ENCODE data around the gene CARMIL1.

The CARMIL1 gene

DNA sequence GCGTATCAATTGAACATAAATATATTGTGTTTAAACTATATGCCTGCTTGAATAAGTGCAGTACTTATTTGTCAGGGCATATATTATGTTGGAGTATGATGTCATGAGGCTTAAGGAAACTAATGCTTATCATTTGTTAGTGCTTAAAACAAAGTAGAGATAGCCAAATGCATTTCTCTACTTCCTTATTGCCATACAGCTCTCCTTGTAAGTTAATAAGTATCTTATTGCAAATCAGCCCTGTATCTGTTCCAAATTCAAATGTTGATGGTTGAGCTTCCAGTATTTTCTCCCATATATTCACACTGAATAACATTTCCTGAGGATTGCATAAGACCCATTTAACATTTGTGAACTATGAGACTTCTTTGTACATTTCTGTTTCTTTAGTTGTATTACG lies 57.8 kb downstream of the CARMIL1 start:
- POLR2A ChIA-PET, result no interaction called here
- CTCF ChIA-PET, result interaction anchor here (0.9 to 1.0 kb wide), 2 partner anchors 9 to 36 kb away, joined by 3 to 4 read pairs; no protein-coding TSS in a partner anchor
- DNase-seq (ENCODE audit: extremely low spot score), result no peak
- TF ChIP-seq NFRKB (IDR thresholded peaks at IDR 0.05) (no peak), FOXK2 (IDR thresholded peaks at IDR 0.05) (no peak), LEF1 (IDR thresholded peaks at IDR 0.05; ENCODE audit: borderline replicate concordance) (no peak), HDGF (IDR thresholded peaks at IDR 0.05; ENCODE audit: borderline replicate concordance) (no peak)

DNA sequence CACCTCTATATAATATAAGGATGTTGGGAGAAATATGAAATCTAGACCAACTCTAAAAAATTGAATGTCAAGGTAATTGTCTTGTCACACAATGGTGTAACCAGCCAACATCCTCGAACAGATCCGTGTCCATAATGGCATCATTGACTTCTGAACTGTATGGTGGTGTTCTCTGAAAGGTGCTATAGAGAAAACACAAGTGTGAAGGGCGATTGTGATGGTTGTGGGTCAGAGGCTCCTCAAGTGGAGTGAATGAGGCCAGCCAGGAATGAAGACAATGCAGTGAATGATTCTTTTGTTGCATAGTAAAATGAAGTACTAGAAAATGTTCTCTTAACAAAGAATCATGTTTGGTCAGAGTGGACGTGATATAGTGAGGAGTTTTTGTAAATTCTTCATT lies 58.3 kb downstream of the CARMIL1 start:
- DNase-seq (ENCODE audit: extremely low spot score), result no peak
- no peak for TF ChIP-seq ELF4 (IDR thresholded peaks at IDR 0.05)
- no peak for TF ChIP-seq FOXM1 (IDR thresholded peaks at IDR 0.05; ENCODE audit: borderline replicate concordance)
- TF ChIP-seq NFRKB (IDR thresholded peaks at IDR 0.05), result no peak
- TF ChIP-seq SP1 (IDR thresholded peaks at IDR 0.05), result no peak
- TF ChIP-seq, protein P1, sequence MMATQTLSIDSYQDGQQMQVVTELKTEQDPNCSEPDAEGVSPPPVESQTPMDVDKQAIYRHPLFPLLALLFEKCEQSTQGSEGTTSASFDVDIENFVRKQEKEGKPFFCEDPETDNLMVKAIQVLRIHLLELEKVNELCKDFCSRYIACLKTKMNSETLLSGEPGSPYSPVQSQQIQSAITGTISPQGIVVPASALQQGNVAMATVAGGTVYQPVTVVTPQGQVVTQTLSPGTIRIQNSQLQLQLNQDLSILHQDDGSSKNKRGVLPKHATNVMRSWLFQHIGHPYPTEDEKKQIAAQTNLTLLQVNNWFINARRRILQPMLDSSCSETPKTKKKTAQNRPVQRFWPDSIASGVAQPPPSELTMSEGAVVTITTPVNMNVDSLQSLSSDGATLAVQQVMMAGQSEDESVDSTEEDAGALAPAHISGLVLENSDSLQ (IDR thresholded peaks at IDR 0.05), result no peak
- ChIA-PET CTCF (interaction anchor here (0.9 to 1.0 kb wide), 2 partner anchors 9 to 36 kb away, joined by 3 to 4 read pairs; no protein-coding TSS in a partner anchor), POLR2A (no interaction called here)

DNA sequence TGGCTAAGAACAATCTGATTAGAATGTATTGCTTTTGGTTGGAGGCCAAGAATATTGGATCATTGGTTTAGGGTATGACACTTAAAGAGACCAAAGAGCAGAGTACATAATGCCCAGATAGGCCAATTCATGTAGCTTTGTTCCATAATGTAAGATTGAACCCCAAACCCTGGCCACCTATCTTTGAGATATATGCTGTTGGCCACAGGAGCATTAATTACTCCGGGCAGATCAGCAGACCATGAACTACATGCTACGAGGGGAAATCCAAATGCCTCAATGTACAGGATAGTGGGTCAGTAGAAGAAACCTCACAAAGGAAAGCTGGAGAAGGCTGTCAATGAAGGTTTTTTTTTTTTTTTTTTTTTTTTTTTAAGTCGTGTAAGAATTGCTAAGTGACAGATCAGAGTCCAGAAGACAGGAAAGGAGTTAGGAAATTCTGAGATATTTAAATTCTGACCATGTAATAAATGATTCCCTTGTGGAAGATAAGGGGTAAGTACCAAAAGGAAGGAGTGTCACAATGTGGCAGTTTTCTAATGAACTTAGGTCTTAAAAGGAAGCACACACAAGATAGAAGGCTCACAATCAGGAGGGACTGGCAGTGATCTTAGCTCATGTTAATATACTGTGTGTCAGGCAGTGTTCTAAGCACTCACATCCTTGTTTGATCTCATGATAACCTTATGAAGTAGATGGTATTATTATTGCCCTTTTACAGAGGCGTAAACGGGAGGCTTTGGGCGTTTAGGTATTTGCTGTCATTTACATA lies 61.4 kb downstream of the CARMIL1 start:
- ChIA-PET CTCF (interaction anchor here (0.7 kb wide), 1 partner anchor 9 kb away, joined by 5 read pairs; no protein-coding TSS in a partner anchor), POLR2A (no interaction called here)
- TF ChIP-seq TARDBP (IDR thresholded peaks at IDR 0.05), result no peak
- no peak for TF ChIP-seq NFRKB (IDR thresholded peaks at IDR 0.05)
- no peak for TF ChIP-seq FOXM1 (IDR thresholded peaks at IDR 0.05; ENCODE audit: borderline replicate concordance)
- TF ChIP-seq, protein P1 (IDR thresholded peaks at IDR 0.05), result no peak
- TF ChIP-seq SUZ12 (IDR thresholded peaks at IDR 0.05), result no peak
- TF ChIP-seq CTBP1 (IDR thresholded peaks at IDR 0.05; ENCODE audit: borderline replicate concordance), result no peak
- TF ChIP-seq ZNF384 (IDR thresholded peaks at IDR 0.05), result no peak
- DNase-seq (ENCODE audit: extremely low spot score), result no peak

DNA sequence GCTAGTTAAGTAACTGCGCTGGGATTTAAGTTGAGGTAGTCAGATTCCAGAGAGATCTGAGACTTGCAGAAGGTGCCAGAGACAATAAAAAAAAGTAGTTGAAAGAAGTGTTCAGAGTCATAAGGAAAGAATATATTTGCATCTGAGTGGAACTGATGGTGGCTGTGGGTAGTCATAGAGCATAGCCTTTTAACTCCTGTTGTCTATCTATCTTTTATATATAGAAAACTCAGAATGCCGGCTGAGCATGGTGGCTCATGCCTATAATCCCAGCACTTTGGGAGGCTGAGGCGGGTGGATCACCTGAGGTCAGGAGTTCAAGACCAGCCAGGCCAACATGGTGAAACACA lies 62.0 kb downstream of the CARMIL1 start:
- POLR2A ChIA-PET, result no interaction called here
- TF ChIP-seq NFRKB (IDR thresholded peaks at IDR 0.05) (no peak), TARDBP (IDR thresholded peaks at IDR 0.05) (no peak), SUZ12 (IDR thresholded peaks at IDR 0.05) (no peak), FOXK2 (IDR thresholded peaks at IDR 0.05) (no peak), ARNT (IDR thresholded peaks at IDR 0.05) (no peak), ZNF384 (IDR thresholded peaks at IDR 0.05) (no peak), BHLHE40 (IDR thresholded peaks at IDR 0.05; ENCODE audit: borderline replicate concordance) (no peak), FOXM1 (IDR thresholded peaks at IDR 0.05; ENCODE audit: borderline replicate concordance) (no peak), LEF1 (IDR thresholded peaks at IDR 0.05; ENCODE audit: borderline replicate concordance) (no peak), ELF4 (IDR thresholded peaks at IDR 0.05) (no peak), FOXA1 (IDR thresholded peaks at IDR 0.05) (no peak), L3MBTL2 (conservative IDR thresholded peaks at IDR 0.05) (no peak), SP1 (IDR thresholded peaks at IDR 0.05) (no peak), HDGF (IDR thresholded peaks at IDR 0.05; ENCODE audit: borderline replicate concordance) (no peak), CTBP1 (IDR thresholded peaks at IDR 0.05; ENCODE audit: borderline replicate concordance) (no peak)
- TF ChIP-seq, protein P1 (IDR thresholded peaks at IDR 0.05), result no peak
- no peak for DNase-seq (ENCODE audit: extremely low spot score)
- CTCF ChIA-PET, result interaction anchor here (0.7 kb wide), 1 partner anchor 9 kb away, joined by 5 read pairs; no protein-coding TSS in a partner anchor

DNA sequence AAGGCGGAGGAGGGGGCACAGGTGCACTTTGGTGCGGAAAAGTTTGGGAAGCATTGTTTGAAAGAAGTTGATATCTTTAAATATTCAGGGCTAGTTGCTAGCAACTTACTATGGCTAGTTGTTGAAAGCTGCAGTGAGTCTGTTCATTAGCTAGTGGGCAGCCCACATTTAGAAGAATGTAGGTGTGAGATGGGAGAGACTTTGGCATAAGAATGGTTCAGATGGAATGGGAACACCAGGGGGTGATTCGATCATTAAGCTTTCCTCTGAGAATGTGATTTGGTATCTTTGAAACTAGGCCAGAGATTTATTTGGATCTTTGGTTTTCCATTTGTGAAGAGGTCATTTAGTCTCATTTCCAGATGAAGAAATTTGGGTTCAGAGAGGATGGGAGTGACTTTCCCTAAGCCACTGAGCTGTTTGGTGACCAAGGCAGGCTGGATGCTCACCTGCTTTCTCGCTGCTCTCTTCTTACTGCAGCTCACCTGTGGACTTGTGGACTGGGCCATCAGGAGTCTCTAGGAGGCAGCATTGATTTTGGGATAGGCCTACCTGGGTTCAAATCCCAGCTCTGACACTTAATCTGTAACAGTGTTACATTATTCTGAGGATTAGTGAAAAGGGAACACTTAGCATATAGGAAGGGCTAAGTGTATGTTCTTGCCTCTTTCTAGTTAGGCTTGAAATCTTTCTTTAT lies 62.9 kb downstream of the CARMIL1 start:
- POLR2A ChIA-PET, result no interaction called here
- CTCF ChIA-PET, result interaction anchor here (1.5 kb wide), 1 partner anchor 10 kb away, joined by 3 read pairs; no protein-coding TSS in a partner anchor
- TF ChIP-seq L3MBTL2 (conservative IDR thresholded peaks at IDR 0.05), result no peak
- no peak for TF ChIP-seq FOXA1 (IDR thresholded peaks at IDR 0.05)
- no peak for TF ChIP-seq LEF1 (IDR thresholded peaks at IDR 0.05; ENCODE audit: borderline replicate concordance)
- TF ChIP-seq SP1 (IDR thresholded peaks at IDR 0.05), result no peak
- no peak for TF ChIP-seq HDGF (IDR thresholded peaks at IDR 0.05; ENCODE audit: borderline replicate concordance)
- no peak for TF ChIP-seq FOXM1 (IDR thresholded peaks at IDR 0.05; ENCODE audit: borderline replicate concordance)
- no peak for TF ChIP-seq SUZ12 (IDR thresholded peaks at IDR 0.05)
- TF ChIP-seq CTBP1 (IDR thresholded peaks at IDR 0.05; ENCODE audit: borderline replicate concordance), result no peak
- no peak for TF ChIP-seq FOXK2 (IDR thresholded peaks at IDR 0.05)
- no peak for TF ChIP-seq BHLHE40 (IDR thresholded peaks at IDR 0.05; ENCODE audit: borderline replicate concordance)
- TF ChIP-seq, protein P1 (IDR thresholded peaks at IDR 0.05), result no peak
- no peak for TF ChIP-seq ARNT (IDR thresholded peaks at IDR 0.05)
- TF ChIP-seq ELF4 (IDR thresholded peaks at IDR 0.05), result no peak
- no peak for TF ChIP-seq NFRKB (IDR thresholded peaks at IDR 0.05)
- TF ChIP-seq ZNF384 (IDR thresholded peaks at IDR 0.05), result no peak
- no peak for TF ChIP-seq TARDBP (IDR thresholded peaks at IDR 0.05)

More for the DNA sequence above, 62.9 kb downstream of the CARMIL1 start:
- no peak for DNase-seq (ENCODE audit: extremely low spot score)

Measured in HEK293T (cell line).